Spleen (tissue), 11 donors: Measurements from ENCODE around the gene TRMT2A. TPM values are rescaled to one million over a fixed set of nuclear protein-coding genes. Genes with fewer than 3 reads are reported as not detected.
"Not testable (repeated sequence)": the region's sequence is repeated elsewhere in the genome, so short reads cannot be mapped to it uniquely, and the experiment has no call there.

ENCODE experiments used
- DNase-seq: peaks from one replicate; pipeline ENCODE4 v3.0.0-alpha.2; 2020
- H3K27ac ChIP-seq, 8 donors: fragments of 200-600 bp; sonication (generic) in 7 of 8; 1 replicate in 4 of 8; 2 replicates in 4 of 8; pipeline versions ENCODE4 v1.5.0 to v1.8.0; 2016 to 2021; ENCODE audit warnings: inconsistent platforms in 4 of 8, mild to moderate bottlenecking in 4 of 8, moderate library complexity in 1 of 8
- H3K27me3 ChIP-seq, 7 donors: fragments of 200-600 bp; sonication (generic) in 6 of 7; replicated peaks in 1 of 7; 1 replicate in 4 of 7; 2 replicates in 3 of 7; pipeline versions ENCODE4 v1.5.0 to v1.8.0; 2016 to 2021; ENCODE audit warnings: inconsistent platforms in 3 of 7, mild to moderate bottlenecking in 1 of 7
- H3K36me3 ChIP-seq, 6 donors: fragments of 200-600 bp; sonication (generic) in 5 of 6; 1 replicate in 4 of 6; 2 replicates in 2 of 6; pipeline versions ENCODE4 v1.5.0 to v1.8.0; 2016 to 2021; ENCODE audit warnings: inconsistent platforms in 2 of 6
- H3K4me1 ChIP-seq, 6 donors: fragments of 200-600 bp; sonication (generic) in 5 of 6; 1 replicate in 3 of 6; 2 replicates in 3 of 6; pipeline versions ENCODE4 v1.5.0 to v1.8.0; 2016 to 2021; ENCODE audit warnings: inconsistent platforms in 3 of 6
- H3K4me3 ChIP-seq, 8 donors: fragments of 200-600 bp; sonication (generic) in 7 of 8; 1 replicate in 4 of 8; 2 replicates in 4 of 8; pipeline versions ENCODE4 v1.5.0 to v1.8.0; 2016 to 2021; ENCODE audit warnings: inconsistent platforms in 4 of 8, mild to moderate bottlenecking in 4 of 8, moderate library complexity in 2 of 8
- H3K9me3 ChIP-seq, 8 donors: fragments of 200-600 bp; sonication (generic) in 7 of 8; 1 replicate in 4 of 8; 2 replicates in 4 of 8; pipeline versions ENCODE4 v1.5.0 to v1.8.0; 2016 to 2021; ENCODE audit warnings: inconsistent platforms in 4 of 8
- CTCF ChIP-seq, 11 experiments: fragments of 200-600 bp in 7 of 11; fragments of 450-650 bp in 4 of 11; sonication (generic) in 4 of 11; IDR thresholded peaks in 8 of 11; conservative IDR thresholded peaks in 3 of 11; 1 replicate in 7 of 11; 2 replicates in 4 of 11; pipeline versions ENCODE4 v1.4.0 to v1.8.0; 2016 to 2021; ENCODE audit warnings: antibody characterized with exemption in 11 of 11, inconsistent platforms in 4 of 11, mild to moderate bottlenecking in 1 of 11
- POLR2A ChIP-seq, 3 donors: fragments of 450-650 bp; IDR thresholded peaks; one replicate each; pipeline ENCODE4 v1.5.1; 2017; ENCODE audit warnings: antibody characterized with exemption in 3 of 3, mild to moderate bottlenecking in 1 of 3
- POLR2AphosphoS5 ChIP-seq, 3 donors: sonication (generic); formaldehyde crosslinking; IDR thresholded peaks; one replicate each; pipeline ENCODE4 v1.5.1; 2017; ENCODE audit warnings: antibody characterized with exemption in 3 of 3
- WGBS, 5 donors: extraction: QIAGEN DNeasy Blood & Tissue Kit in 3 of 5; methylation state at CpG; one replicate each; pipeline versions ENCODE4 v1.1.5 to v1.1.7; 2013 to 2018; 5-methylcytosine and 5-hydroxymethylcytosine counted together
- intact Hi-C: fragments of 100-400 bp; cut with DNase I; formaldehyde crosslinking; loops from one replicate; pipeline ENCODE4 v1.15.0; 2023; ENCODE audit warnings: low total_unique reads
- polyA plus RNA-seq, 3 donors: library from polyadenylated mRNA; stranded (reverse); fragments of 200-250 nt; gene quantifications; one replicate each; pipeline ENCODE4 v1.2.1, GENCODE V29; 2013
- total RNA-seq, 7 donors: library from RNA; depleted of rRNA in 3 of 7; stranded (reverse); fragments of >200 nt in 3 of 7; fragmentation: NEBNext Ultra II Directional in 4 of 7; extraction: Animal tissue kit (Norgen Biotek cat#: 25700) in 4 of 7; gene quantifications; one replicate each; pipeline versions ENCODE4 v1.1.0 to v1.2.1, GENCODE V29; 2016 to 2021
- donor health status: healthy with polysubstance abuse.
- donor health status: DM: no; HTN: no; CAD: no; lungs with moderate emphysema.
- donor health status: DM: no; HTN: no; CAD: no.
- donor health status: Bipolar disorder and iron deficiency.
- donor health status: healthy.
- donor health status: DM: no; HTN: no; CAD: no.
- donor health status: DM: yes; HTN: yes; CAD: no.

TRMT2A gene
- total and polyA plus RNA-seq, 10 donors: 70.4 to 142 (median 79.5) TPM

GRCh38 chr22:20071524-20071972 lies 45.5 kb downstream of the TRMT2A start:
- WGBS, 5 donors: 88 to 92% (median 91%) methylated on average over 8 of the region's 8 CpGs
- Histone ChIP-seq H3K27me3 (no peaks in the 10 kb centered on the region), H3K9me3 (no peaks in the 10 kb centered on the region), H3K4me1 (no peaks in the 10 kb centered on the region), H3K27ac (no peak overlapping the region), H3K36me3 (peaks cover 0 to 3% (median 0%) of the 10 kb centered on the region in 6 donors), H3K4me3 (no peak overlapping the region)
- DNase-seq: peak; percentile 4
- TF ChIP-seq CTCF (IDR thresholded peaks at IDR 0.05 in 8 of 11, conservative IDR thresholded peaks at IDR 0.05 in 3 of 11) (no peak), POLR2A (IDR thresholded peaks at IDR 0.05) (no peak), POLR2AphosphoS5 (IDR thresholded peaks at IDR 0.05) (no peak)
- intact Hi-C loops: no loop called here

DNA sequence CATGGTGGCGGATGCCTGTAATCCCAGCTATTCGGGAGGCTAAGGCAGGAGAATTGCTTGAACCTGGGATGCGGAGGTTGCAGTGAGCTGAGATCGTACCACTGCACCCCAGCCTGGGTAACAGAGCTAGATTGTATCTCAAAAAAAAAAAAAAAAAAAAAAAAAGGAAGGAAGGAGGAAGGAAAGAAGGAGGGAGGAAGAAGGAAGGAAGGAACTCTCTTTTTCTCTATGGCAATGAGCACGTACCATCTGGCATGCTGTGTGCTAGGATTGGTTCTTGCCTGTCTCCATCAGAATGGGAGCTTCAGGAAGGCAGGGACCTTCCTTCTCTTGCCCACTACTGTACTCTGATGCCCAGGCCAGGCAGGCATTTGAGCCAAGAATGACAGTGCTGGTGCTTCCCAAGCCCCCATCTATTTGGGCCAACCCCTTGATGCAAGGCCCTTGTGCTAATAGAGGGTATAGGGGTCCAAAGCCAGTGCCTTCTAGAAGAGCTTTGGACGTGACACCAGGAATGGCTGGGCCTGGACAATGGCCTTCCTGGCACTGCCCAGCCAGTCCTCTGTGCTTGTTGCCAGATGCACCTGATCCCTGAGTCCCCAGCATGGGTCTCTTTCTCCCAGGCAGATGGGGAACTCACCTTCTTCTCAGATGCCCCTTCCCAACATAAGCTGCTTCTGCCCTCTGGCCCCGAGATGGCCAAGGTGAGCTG lies 47.5 kb downstream of the TRMT2A start:
- no peak overlapping the region for H3K4me3 ChIP-seq
- H3K27ac ChIP-seq: no peak overlapping the region
- 83 to 92% (median 89%) methylated on average over 7 of the region's 7 CpGs for WGBS, 5 donors
- no peaks in the 10 kb centered on the region for H3K9me3 ChIP-seq
- intact Hi-C loops: no loop called here
- no peaks in the 10 kb centered on the region for H3K4me1 ChIP-seq
- peaks cover 0 to 23% (median 3%) of the 10 kb centered on the region in 6 donors for H3K36me3 ChIP-seq
- H3K27me3 ChIP-seq: no peaks in the 10 kb centered on the region
- DNase-seq: no peak
- TF ChIP-seq CTCF (IDR thresholded peaks at IDR 0.05 in 8 of 11, conservative IDR thresholded peaks at IDR 0.05 in 3 of 11) (no peak), POLR2AphosphoS5 (IDR thresholded peaks at IDR 0.05) (no peak), POLR2A (IDR thresholded peaks at IDR 0.05) (no peak)

- no peak for DNase-seq
- Histone ChIP-seq H3K36me3 (peaks cover 0 to 32% (median 8%) of the 10 kb centered on the region in 6 donors), H3K27ac (no peak overlapping the region), H3K27me3 (no peaks in the 10 kb centered on the region), H3K4me1 (peaks cover 0 to 4% (median 0%) of the 10 kb centered on the region in 6 donors), H3K9me3 (no peaks in the 10 kb centered on the region), H3K4me3 (no peak overlapping the region)
- no peak for TF ChIP-seq CTCF (IDR thresholded peaks at IDR 0.05 in 8 of 11, conservative IDR thresholded peaks at IDR 0.05 in 3 of 11)
- TF ChIP-seq POLR2A (IDR thresholded peaks at IDR 0.05): no peak
- TF ChIP-seq POLR2AphosphoS5 (IDR thresholded peaks at IDR 0.05): no peak
- WGBS, 5 donors: 84 to 92% (median 90%) methylated on average over 7 of the region's 7 CpGs
- intact Hi-C loops: no loop called here
Observed at GRCh38 chr22:20068640-20069039, 48.4 kb downstream of the TRMT2A start.

- H3K9me3 ChIP-seq, H3K27ac ChIP-seq, DNase-seq, H3K27me3 ChIP-seq, intact Hi-C loops, H3K4me3 ChIP-seq: not testable (repeated sequence)
- Histone ChIP-seq H3K36me3 (peaks cover 0 to 45% (median 21%) of the 10 kb centered on the region in 6 donors), H3K4me1 (peaks cover 0 to 13% (median 0%) of the 10 kb centered on the region in 6 donors)
- WGBS, 5 donors: 91 to 99% (median 97%) methylated on average over 3 of the region's 3 CpGs
Observed at GRCh38 chr22:20067384-20067682, 49.7 kb downstream of the TRMT2A start.
